HG03060 (cell line): ENCODE results near the gene RBM45.

Source experiments
- ATAC-seq: cut with Tn5 transposase; IDR thresholded peaks from one replicate; pipeline ENCODE4 v1.9.1; 2021; ENCODE audit warnings: low read depth, moderate number of reproducible peaks; ENCODE audit not compliant: unreplicated experiment

The RBM45 gene

DNA sequence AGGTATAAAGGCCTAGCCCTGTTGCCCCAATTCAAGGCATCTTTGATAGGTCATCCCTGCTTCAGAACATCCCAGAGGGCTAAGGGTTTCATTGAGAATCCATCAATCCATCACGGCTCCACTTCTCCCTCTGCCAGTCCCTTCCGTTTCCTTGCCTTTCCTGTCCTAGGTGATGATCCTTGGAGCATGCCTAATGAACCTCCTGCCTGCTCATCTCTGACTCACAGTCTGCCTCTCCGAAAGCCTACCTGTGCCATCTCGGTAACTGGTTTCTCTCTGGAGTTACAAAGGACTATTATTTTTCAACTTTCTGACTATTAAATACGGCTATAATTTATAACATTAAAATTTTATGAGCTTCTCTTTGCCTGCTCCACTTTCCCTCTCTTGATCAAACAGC, 45.3 kb downstream of the RBM45 start:
- no peak for ATAC-seq

DNA sequence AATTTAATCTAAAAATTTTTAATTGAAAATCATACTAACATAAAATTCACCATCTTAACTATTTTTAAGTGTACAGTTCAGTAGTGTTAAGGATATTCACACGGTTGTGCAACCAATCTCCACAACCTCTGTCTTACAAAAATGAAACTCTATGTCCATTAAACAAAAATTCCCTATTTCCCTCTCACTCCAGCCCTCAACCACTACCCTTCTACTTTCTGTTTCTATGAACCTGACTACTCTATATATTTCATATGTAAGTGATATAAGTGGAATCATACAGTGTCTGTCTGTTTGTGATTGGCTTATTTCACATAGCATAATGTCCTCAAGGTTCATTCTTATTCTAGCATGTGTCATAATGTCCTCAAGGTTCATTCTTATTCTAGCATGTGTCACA, 47.7 kb downstream of the RBM45 start:
- ATAC-seq: no peak

DNA sequence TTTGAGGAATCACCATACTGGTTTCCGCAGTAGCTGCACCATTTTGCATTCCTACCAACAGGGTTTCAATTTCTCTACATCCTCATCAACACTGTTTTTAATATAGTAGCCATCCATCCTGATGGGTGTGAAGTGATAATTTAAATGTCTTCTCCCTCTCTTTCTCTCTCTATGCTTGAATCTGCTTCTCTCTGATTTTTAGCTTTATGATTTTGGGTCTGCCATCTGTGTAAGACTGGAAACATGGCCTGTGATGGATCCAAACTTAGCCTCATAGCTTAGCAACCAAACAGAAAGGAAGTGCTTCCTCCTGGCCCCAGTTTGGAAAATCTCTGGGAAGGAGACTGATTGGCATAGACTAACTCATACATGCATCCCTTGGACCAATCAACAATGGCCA, 48.4 kb downstream of the RBM45 start:
- no peak for ATAC-seq

DNA sequence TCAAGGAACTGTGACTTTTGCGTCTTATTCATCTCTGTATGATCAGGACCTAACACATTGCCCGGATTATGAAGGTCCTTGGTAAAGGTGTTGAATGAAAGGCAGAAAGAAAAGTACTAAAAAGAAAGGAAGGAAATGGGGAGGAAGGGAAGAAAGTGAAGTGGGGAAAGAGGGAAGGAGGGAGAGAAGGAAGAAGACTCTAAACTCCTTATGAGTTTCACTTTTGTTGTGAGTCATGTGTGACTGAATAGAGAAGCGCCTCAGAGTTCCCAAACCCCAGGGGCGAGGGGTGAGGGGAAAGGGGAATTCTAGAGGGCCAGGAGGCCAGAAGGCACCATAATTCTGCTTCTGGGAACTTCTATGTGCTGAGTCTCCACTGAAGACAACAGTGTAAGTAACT, 51.2 kb downstream of the RBM45 start:
- ATAC-seq: no peak

DNA sequence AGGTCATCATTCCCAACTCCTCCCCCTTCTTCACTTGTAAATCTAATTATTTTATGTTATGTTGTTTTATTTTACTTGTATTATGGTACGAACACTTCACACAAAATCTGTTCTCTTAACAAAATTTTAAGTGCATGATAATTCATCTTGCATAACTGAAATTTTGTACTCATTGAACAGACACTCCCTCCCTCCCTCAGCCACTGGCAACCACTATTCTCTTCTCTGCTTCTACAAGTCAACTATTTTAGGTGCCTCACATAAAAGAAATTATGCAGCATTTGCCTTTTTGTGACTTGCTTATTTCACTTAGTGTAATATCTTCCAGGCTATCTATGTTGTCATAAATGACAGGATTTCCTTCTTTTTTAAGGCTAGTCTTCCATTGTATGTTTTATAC, 51.7 kb downstream of the RBM45 start:
- ATAC-seq: no peak

DNA sequence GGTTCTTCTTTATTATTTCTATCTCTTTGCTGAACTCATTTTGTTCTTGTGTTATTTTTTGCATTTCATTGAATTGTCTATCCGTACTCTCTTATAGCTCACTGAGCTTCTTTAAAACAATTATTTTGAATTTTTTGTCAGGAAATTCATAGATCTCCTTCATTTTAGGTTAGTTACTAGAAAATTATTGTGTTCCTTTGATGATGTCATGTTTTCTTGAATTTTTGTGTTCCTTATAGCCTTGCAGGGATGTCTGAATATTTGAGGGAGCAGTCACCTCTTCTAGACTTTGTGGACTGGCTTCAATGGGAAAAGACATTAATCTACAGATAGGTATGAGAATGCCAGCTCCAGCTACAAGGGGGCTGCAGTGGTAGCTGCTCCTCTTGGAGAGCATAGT, 61.4 kb downstream of the RBM45 start:
- no peak for ATAC-seq

DNA sequence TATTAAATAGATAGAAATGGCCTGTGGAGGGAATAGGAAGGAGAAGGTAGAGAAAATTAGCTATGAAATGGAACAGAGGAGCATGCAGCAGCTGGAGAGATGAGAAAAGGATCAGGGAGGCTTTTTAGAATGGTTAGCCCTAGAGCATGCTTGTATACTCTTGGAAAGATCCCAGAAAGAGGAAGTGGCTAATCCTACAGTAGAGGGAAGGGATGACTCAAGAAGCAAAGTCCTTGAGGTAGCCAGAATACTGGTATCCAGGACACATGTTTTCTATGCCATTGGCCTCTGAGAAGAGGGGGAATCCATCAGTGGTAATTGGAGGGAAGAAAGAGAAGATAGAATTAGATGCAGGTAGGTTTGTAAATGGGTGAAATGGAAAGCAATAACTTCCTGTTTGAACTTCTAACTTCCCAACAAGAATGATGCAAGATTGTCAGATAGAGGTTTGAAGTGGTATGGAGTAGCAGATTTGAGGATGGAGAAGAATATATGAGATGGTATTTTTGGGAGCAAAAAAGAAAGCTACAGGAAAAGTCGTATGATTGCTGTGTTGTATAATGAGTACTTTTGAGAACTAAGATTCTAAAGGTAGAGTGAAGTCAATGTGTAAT, 64.9 kb downstream of the RBM45 start:
- ATAC-seq: no peak
